IPS-20b (cell line): Measurements from ENCODE around the gene PPRC1.

Experiments used
- H3K27ac ChIP-seq: one replicate; pipeline ENCODE4 v1.5.1; 2013; ENCODE audit warnings: low read length
- H3K27me3 ChIP-seq: 2 replicates; pipeline ENCODE4 v1.6.1; 2013; ENCODE audit warnings: mild to moderate bottlenecking, low read length, inconsistent platforms; ENCODE audit not compliant: insufficient read depth
- H3K36me3 ChIP-seq: 2 replicates; pipeline ENCODE4 v1.6.1; 2013; ENCODE audit warnings: low read depth, mild to moderate bottlenecking, inconsistent platforms, low read length, moderate library complexity; ENCODE audit not compliant: insufficient read depth
- H3K4me1 ChIP-seq: 2 replicates; pipeline ENCODE4 v1.6.1; 2013; ENCODE audit warnings: mild to moderate bottlenecking, control low read depth, inconsistent platforms, low read length, moderate library complexity; ENCODE audit not compliant: insufficient read depth
- H3K4me3 ChIP-seq: 2 replicates; pipeline ENCODE4 v1.5.1; 2013; ENCODE audit warnings: mild to moderate bottlenecking, low read length, inconsistent platforms
- H3K9ac ChIP-seq: 2 replicates; pipeline ENCODE4 v1.6.1; 2013; ENCODE audit warnings: low read depth, mild to moderate bottlenecking, inconsistent platforms, low read length, moderate library complexity
- H3K9me3 ChIP-seq: 2 replicates; pipeline ENCODE4 v1.6.1; 2013; ENCODE audit warnings: mild to moderate bottlenecking, low read depth, low read length, inconsistent platforms; ENCODE audit not compliant: insufficient read depth

PPRC1 gene

GRCh38 chr10:102132563-102133372, at the start of gene PPRC1:
Gene PPRC1, plus strand, starts transcription at chr10:102133040. Its CDS starts 29 bp downstream, at chr10:102133069.
- Histone ChIP-seq H3K9me3 (no peaks in the 10 kb centered on the region), H3K27ac (peak within 1 kb of the TSS; percentile 85), H3K27me3 (no peaks in the 10 kb centered on the region), H3K36me3 (peaks cover 14% of the 10 kb centered on the region), H3K9ac (peak within 1 kb of the TSS; percentile 95), H3K4me3 (peak within 1 kb of the TSS; percentile 98), H3K4me1 (peaks cover 4% of the 10 kb centered on the region)

- H3K27ac ChIP-seq = no peak overlapping the region
- H3K9me3 ChIP-seq = no peaks in the 10 kb centered on the region
- H3K9ac ChIP-seq = no peak overlapping the region
- no peaks in the 10 kb centered on the region for H3K27me3 ChIP-seq
- no peaks in the 10 kb centered on the region for H3K36me3 ChIP-seq
- no peaks in the 10 kb centered on the region for H3K4me1 ChIP-seq
- no peak overlapping the region for H3K4me3 ChIP-seq
Observed at GRCh38 chr10:102083541-102083940, 49.3 kb upstream of the PPRC1 start.

GRCh38 chr10:102085336-102085735, 47.5 kb upstream of the PPRC1 start:
- Histone ChIP-seq H3K4me3 (no peak overlapping the region), H3K9ac (no peak overlapping the region), H3K27me3 (no peaks in the 10 kb centered on the region), H3K36me3 (no peaks in the 10 kb centered on the region), H3K27ac (no peak overlapping the region), H3K9me3 (no peaks in the 10 kb centered on the region), H3K4me1 (no peaks in the 10 kb centered on the region)

GRCh38 chr10:102086196-102086595, 46.6 kb upstream of the PPRC1 start:
- Histone ChIP-seq H3K36me3 (no peaks in the 10 kb centered on the region), H3K4me1 (no peaks in the 10 kb centered on the region), H3K27ac (no peak overlapping the region), H3K9me3 (no peaks in the 10 kb centered on the region), H3K27me3 (no peaks in the 10 kb centered on the region), H3K9ac (no peak overlapping the region), H3K4me3 (no peak overlapping the region)

- Histone ChIP-seq H3K27me3 (no peaks in the 10 kb centered on the region), H3K9me3 (no peaks in the 10 kb centered on the region), H3K4me3 (no peak overlapping the region), H3K4me1 (no peaks in the 10 kb centered on the region), H3K9ac (no peak overlapping the region), H3K27ac (no peak overlapping the region), H3K36me3 (no peaks in the 10 kb centered on the region)
Observed at GRCh38 chr10:102090772-102091171, 42.1 kb upstream of the PPRC1 start.

GRCh38 chr10:102096449-102096848, 36.4 kb upstream of the PPRC1 start:
- H3K27me3 ChIP-seq = no peaks in the 10 kb centered on the region
- no peaks in the 10 kb centered on the region for H3K4me1 ChIP-seq
- no peak overlapping the region for H3K27ac ChIP-seq
- no peaks in the 10 kb centered on the region for H3K9me3 ChIP-seq
- no peak overlapping the region for H3K9ac ChIP-seq
- peaks cover 15% of the 10 kb centered on the region; the same call in 1 of the 2 replicates for H3K36me3 ChIP-seq
- no peak overlapping the region for H3K4me3 ChIP-seq

- no peaks in the 10 kb centered on the region for H3K4me1 ChIP-seq
- H3K9me3 ChIP-seq = no peaks in the 10 kb centered on the region
- no peak overlapping the region for H3K27ac ChIP-seq
- no peak overlapping the region for H3K9ac ChIP-seq
- H3K36me3 ChIP-seq = peaks cover 31% of the 10 kb centered on the region
- H3K27me3 ChIP-seq = no peaks in the 10 kb centered on the region
- no peak overlapping the region for H3K4me3 ChIP-seq
Observed at GRCh38 chr10:102101152-102101551, 31.7 kb upstream of the PPRC1 start.

- Histone ChIP-seq H3K9me3 (no peaks in the 10 kb centered on the region), H3K27me3 (no peaks in the 10 kb centered on the region), H3K36me3 (peaks cover 41% of the 10 kb centered on the region), H3K4me1 (no peaks in the 10 kb centered on the region), H3K9ac (no peak overlapping the region), H3K27ac (no peak overlapping the region), H3K4me3 (no peak overlapping the region)
Observed at GRCh38 chr10:102102421-102102820, 30.4 kb upstream of the PPRC1 start.

- Histone ChIP-seq H3K27ac (no peak overlapping the region), H3K4me1 (no peaks in the 10 kb centered on the region), H3K36me3 (peaks cover 69% of the 10 kb centered on the region), H3K9ac (no peak overlapping the region), H3K4me3 (no peak overlapping the region), H3K9me3 (no peaks in the 10 kb centered on the region), H3K27me3 (no peaks in the 10 kb centered on the region)
Observed at GRCh38 chr10:102106998-102107397, 25.8 kb upstream of the PPRC1 start.

GRCh38 chr10:102109166-102110116, 23.4 kb upstream of the PPRC1 start:
- Histone ChIP-seq H3K27me3 (no peaks in the 10 kb centered on the region), H3K36me3 (peaks cover 65% of the 10 kb centered on the region), H3K4me3 (no peak overlapping the region), H3K9me3 (no peaks in the 10 kb centered on the region), H3K4me1 (peaks cover 15% of the 10 kb centered on the region), H3K9ac (no peak overlapping the region), H3K27ac (no peak overlapping the region)

GRCh38 chr10:102111276-102111675, 21.6 kb upstream of the PPRC1 start:
- Histone ChIP-seq H3K4me3 (no peak overlapping the region), H3K27ac (no peak overlapping the region), H3K27me3 (no peaks in the 10 kb centered on the region), H3K9me3 (no peaks in the 10 kb centered on the region), H3K4me1 (peaks cover 23% of the 10 kb centered on the region), H3K9ac (no peak overlapping the region), H3K36me3 (peaks cover 56% of the 10 kb centered on the region)
